Measurements from ENCODE around the gene PRPS2.

DNA sequence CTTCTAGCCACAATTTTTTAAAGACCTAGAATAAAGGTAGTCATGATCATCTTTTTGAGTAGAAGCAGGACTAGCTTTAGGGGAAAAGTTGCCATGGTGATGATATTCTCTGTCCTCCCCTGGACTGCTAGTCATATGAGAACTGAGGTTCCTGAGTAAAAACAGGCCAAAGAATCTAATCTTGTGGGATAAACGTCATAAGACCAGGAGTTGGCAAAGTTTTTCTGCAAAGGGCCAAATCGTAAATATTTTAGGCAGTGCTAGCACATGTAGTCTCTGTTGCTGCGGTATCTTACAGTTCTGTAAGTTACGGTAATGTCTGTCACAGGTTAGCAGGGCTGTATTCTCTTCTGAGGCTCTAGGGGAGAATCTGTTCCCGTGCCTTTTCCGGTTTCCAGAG lies 3.4 kb downstream of the PRPS2 start:
- TF ChIP-seq, protein P1, sequence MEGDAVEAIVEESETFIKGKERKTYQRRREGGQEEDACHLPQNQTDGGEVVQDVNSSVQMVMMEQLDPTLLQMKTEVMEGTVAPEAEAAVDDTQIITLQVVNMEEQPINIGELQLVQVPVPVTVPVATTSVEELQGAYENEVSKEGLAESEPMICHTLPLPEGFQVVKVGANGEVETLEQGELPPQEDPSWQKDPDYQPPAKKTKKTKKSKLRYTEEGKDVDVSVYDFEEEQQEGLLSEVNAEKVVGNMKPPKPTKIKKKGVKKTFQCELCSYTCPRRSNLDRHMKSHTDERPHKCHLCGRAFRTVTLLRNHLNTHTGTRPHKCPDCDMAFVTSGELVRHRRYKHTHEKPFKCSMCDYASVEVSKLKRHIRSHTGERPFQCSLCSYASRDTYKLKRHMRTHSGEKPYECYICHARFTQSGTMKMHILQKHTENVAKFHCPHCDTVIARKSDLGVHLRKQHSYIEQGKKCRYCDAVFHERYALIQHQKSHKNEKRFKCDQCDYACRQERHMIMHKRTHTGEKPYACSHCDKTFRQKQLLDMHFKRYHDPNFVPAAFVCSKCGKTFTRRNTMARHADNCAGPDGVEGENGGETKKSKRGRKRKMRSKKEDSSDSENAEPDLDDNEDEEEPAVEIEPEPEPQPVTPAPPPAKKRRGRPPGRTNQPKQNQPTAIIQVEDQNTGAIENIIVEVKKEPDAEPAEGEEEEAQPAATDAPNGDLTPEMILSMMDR (conservative IDR thresholded peaks at IDR 0.05; ENCODE audit: low read depth, low read length) = no peak
- TF ChIP-seq EZH2 (IDR thresholded peaks at IDR 0.05; ENCODE audit: low read length, unreplicated experiment) = no peak

Data from PC-3 (cell line).